Lower leg skin (tissue), 3 donors: Measurements from ENCODE around the gene RAD23B.

Source experiments
- CTCF ChIP-seq, 3 donors: fragments of 450-650 bp; IDR thresholded peaks; one replicate each; pipeline ENCODE4 v1.5.1; 2016; ENCODE audit warnings: antibody characterized with exemption in 3 of 3, mild to moderate bottlenecking in 3 of 3, moderate library complexity in 2 of 3
- POLR2A ChIP-seq, 2 donors: fragments of 450-650 bp; IDR thresholded peaks; one replicate each; pipeline ENCODE4 v1.6.1; 2016 to 2017; ENCODE audit warnings: antibody characterized with exemption in 2 of 2, mild to moderate bottlenecking in 1 of 2, moderate library complexity in 1 of 2

GRCh38 chr9:107286057-107286456 lies 3.0 kb downstream of the RAD23B start:
- no peak for TF ChIP-seq POLR2A (IDR thresholded peaks at IDR 0.05)
- TF ChIP-seq CTCF (IDR thresholded peaks at IDR 0.05), result no peak
